BLaER1 (cell line): ENCODE results near the gene TMEM247.

Experiments
- H3K27ac ChIP-seq: shearing (Covaris generic); formaldehyde crosslinking; 2 replicates; pipeline ENCODE4 v1.8.1; 2022
- H3K27me3 ChIP-seq: shearing (Covaris generic); formaldehyde crosslinking; 2 replicates; pipeline ENCODE4 v1.8.1; 2022
- H3K36me3 ChIP-seq: shearing (Covaris generic); formaldehyde crosslinking; 2 replicates; pipeline ENCODE4 v1.8.1; 2022
- H3K4me1 ChIP-seq: shearing (Covaris generic); formaldehyde crosslinking; 2 replicates; pipeline ENCODE4 v1.8.1; 2022
- H3K4me2 ChIP-seq: shearing (Covaris generic); formaldehyde crosslinking; 2 replicates; pipeline ENCODE4 v1.8.1; 2022
- H3K4me3 ChIP-seq: shearing (Covaris generic); formaldehyde crosslinking; 2 replicates; pipeline ENCODE4 v1.8.1; 2022
- H3K9ac ChIP-seq: shearing (Covaris generic); formaldehyde crosslinking; 2 replicates; pipeline ENCODE4 v1.8.1; 2022
- H3K9me3 ChIP-seq: shearing (Covaris generic); formaldehyde crosslinking; 2 replicates; pipeline ENCODE4 v1.8.1; 2022
- H4K20me1 ChIP-seq: shearing (Covaris generic); formaldehyde crosslinking; 2 replicates; pipeline ENCODE4 v1.8.1; 2022
- Cebpa-rat ChIP-seq: shearing (Covaris generic); IDR thresholded peaks from 2 replicates; pipeline ENCODE4 v1.8.1; 2022

Gene TMEM247

DNA sequence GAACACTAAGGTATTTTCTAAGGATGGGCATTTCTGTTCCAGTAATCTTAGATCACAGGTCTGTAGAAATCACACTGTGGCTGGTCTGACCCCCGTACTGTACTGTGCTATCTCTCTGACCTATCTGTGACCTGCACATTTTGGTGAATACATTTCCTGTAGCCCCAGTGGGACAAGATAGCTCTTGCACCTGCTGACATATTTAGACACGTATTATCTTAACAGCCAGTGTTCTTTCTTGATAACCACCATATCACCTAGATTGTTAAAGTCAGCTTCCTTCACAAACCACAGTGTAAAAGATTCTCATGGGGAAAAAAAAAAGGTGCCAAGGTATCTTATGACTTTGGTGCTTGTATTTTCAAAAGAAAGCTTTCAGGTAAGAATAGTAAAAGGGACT is 39.8 kb upstream of the TMEM247 start:
- Histone ChIP-seq H3K4me1 (peaks cover 6% of the 10 kb centered on the region; the same call in 1 of the 2 replicates), H3K4me2 (no peak overlapping the region), H3K27ac (no peak overlapping the region), H3K9me3 (0 out of 2 replicates have a peak, but pooled peaks cover under 1% of the 10 kb centered on the region), H3K27me3 (no peaks in the 10 kb centered on the region), H3K4me3 (no peak overlapping the region), H3K36me3 (no peaks in the 10 kb centered on the region), H4K20me1 (no peaks in the 10 kb centered on the region), H3K9ac (no peak overlapping the region)
- no peak for TF ChIP-seq Cebpa-rat

DNA sequence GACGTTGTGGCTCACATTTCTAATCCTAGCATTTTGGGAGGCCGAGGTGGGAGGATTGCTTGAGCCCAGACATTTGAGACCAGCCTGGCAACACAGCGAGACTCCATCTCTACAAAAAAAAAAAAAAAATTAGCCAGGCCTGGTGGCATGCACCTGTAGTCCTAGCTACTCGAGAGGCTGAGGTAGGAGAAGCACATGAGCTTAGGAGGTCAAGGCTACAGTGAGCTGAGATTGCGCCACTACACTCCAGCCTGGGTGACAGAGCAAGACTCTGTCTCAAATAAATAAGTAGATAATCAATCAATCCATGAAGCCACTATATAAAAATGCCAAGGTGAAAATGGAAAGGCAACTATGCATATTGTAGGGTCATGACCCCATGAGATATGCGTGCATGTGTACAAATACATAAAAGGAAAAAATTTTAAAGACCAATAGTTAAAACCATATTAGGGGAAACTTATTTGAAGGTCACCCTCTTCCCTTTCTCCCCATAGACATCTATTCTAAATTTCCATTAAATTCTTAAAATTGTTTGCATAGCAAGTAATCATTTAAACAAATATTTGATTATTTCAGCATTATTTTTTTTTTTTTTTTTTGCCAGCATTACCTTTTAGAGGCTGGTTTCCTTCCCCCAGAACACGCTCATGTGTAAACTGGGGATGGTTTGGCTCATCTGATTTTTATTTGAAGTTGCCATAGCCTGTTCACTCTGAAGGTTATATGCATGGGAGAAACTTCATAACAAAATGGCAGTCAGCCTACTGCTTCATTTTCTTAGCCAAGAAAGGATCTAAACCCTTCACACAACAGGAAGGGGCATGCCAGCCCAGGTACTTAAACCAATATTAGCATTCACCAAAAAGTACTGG is 37.3 kb upstream of the TMEM247 start:
- Histone ChIP-seq H3K4me1 (peaks cover 6% of the 10 kb centered on the region; the same call in 1 of the 2 replicates), H3K36me3 (no peaks in the 10 kb centered on the region), H3K9me3 (0 out of 2 replicates have a peak, but pooled peaks cover 4% of the 10 kb centered on the region), H3K27me3 (no peaks in the 10 kb centered on the region), H3K4me2 (no peak overlapping the region), H3K4me3 (no peak overlapping the region), H3K27ac (no peak overlapping the region), H4K20me1 (no peaks in the 10 kb centered on the region), H3K9ac (no peak overlapping the region)
- TF ChIP-seq Cebpa-rat = no peak

DNA sequence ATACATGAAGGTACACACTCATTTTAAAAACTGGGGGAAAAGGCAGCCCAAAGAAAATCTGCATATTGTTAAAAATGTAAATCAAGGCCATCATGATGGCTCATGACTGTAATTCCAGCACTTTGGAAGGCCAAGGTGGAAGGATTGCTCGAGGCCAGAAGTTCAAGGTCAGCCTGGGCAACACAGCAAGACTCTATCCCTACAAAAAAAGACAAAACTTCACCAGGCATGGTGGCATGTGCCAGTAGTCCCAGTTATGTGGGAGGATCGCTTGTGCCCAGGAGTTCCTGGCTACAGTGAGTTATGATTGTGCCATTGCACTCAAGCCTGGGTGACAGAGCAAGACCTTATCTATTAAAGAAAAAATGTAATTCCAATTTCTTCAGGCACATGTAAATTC is 34.6 kb upstream of the TMEM247 start:
- Histone ChIP-seq H3K27ac (no peak overlapping the region), H3K36me3 (no peaks in the 10 kb centered on the region), H3K27me3 (no peaks in the 10 kb centered on the region), H4K20me1 (no peaks in the 10 kb centered on the region), H3K9me3 (0 out of 2 replicates have a peak, but pooled peaks cover 4% of the 10 kb centered on the region), H3K9ac (no peak overlapping the region), H3K4me1 (peaks cover 1% of the 10 kb centered on the region; the same call in 1 of the 2 replicates), H3K4me2 (no peak overlapping the region), H3K4me3 (no peak overlapping the region)
- TF ChIP-seq Cebpa-rat = no peak

DNA sequence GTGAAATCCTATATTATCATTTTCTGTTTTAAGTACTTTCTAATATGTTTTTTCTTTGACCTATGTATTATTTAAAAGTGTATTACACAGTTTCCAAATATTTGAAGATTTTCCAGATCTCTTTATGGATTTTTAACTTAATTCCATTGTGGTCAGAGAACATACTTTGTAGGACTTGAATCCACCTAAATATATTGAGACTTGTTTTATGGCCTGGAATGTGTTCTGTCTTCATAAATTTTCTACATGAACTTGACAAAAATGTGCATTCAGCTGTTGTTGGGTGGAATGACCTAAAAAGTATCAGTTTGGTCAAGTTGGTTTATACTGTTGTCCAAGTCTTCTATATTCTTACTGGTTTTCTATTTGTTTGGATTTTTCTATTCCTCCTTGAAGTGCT is 33.8 kb upstream of the TMEM247 start:
- Histone ChIP-seq H4K20me1 (no peaks in the 10 kb centered on the region), H3K9me3 (0 out of 2 replicates have a peak, but pooled peaks cover 4% of the 10 kb centered on the region), H3K27me3 (no peaks in the 10 kb centered on the region), H3K4me3 (no peak overlapping the region), H3K4me1 (no peaks in the 10 kb centered on the region), H3K27ac (no peak overlapping the region), H3K36me3 (no peaks in the 10 kb centered on the region), H3K4me2 (no peak overlapping the region), H3K9ac (no peak overlapping the region)
- TF ChIP-seq Cebpa-rat = no peak

DNA sequence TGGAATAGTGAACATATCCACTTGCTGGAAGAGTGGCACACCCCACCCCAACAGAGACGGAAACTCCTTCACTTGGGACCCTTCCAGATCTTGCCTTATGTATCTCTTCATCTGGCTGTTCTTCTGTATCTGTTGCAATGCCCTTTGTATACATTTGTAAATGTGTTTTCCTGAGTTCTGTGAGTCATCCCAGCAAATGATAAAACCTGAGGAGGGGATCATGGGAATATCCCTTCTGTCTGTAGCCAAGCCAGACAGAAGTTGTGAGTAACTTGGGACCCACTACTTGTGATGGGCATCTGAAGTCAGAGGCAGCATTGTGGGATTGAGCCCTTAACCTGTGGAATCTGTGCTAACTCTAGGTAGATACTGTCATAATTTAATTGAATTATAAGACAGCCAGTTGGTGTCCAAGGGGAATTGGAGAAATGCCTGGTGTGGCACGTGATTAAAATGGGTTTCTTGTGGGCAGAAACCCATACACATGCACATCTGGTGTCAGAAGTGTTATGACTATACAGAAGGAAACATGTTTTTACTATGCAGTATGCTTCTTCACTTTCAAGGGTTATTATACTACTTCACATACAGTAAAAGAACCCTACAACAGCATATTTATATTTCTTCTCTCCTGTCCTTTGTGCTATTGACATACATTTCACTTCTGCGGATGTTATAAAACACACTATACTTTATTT is 32.3 kb upstream of the TMEM247 start:
- Histone ChIP-seq H3K4me2 (no peak overlapping the region), H3K4me1 (no peaks in the 10 kb centered on the region), H3K27me3 (no peaks in the 10 kb centered on the region), H3K9me3 (0 out of 2 replicates have a peak, but pooled peaks cover 4% of the 10 kb centered on the region), H3K4me3 (no peak overlapping the region), H4K20me1 (no peaks in the 10 kb centered on the region), H3K27ac (no peak overlapping the region), H3K36me3 (no peaks in the 10 kb centered on the region), H3K9ac (no peak overlapping the region)
- TF ChIP-seq Cebpa-rat = no peak

DNA sequence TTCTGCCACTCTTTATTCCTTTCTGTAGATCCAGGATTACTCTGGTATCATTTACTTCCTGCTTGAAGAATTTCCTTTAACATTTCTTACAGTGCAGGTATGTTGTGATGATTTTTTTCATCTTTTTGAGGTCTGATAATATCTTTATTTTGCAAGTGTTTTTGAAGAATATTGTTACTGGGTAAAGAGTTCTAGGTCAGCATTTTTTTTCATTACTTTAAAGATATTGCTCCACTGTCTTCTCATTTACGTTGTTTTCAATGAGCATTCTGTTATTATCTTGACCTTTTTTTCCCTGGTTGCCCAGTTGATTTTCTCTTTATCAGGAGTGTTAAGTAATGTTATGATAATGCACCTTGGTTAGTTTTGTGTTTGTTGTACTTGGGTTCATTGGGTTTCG is 31.7 kb upstream of the TMEM247 start:
- H3K9ac ChIP-seq = no peak overlapping the region
- H3K4me1 ChIP-seq = no peaks in the 10 kb centered on the region
- no peak overlapping the region for H3K4me2 ChIP-seq
- H4K20me1 ChIP-seq = no peaks in the 10 kb centered on the region
- H3K4me3 ChIP-seq = no peak overlapping the region
- no peak for TF ChIP-seq Cebpa-rat
- no peak overlapping the region for H3K27ac ChIP-seq
- H3K36me3 ChIP-seq = no peaks in the 10 kb centered on the region
- H3K9me3 ChIP-seq = 0 out of 2 replicates have a peak, but pooled peaks cover 4% of the 10 kb centered on the region
- H3K27me3 ChIP-seq = no peaks in the 10 kb centered on the region

DNA sequence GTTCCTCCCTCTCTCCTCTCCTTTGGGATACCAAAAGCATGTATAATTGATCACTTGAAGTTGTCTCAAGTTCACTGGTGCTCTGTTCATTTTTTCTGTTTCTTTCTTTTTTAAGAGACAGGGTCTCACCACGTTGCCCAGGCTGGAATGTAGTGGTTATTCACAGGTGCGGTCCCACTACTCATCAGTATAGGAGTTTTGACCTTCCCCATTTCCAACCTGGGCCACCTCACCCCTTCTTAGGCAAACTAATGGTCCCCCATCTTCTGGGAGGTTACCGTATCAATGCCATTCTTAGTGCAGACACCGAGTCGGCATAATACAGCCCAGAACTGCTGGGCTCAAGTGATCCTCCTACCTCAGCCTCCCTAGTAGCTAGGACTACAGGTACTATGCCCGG is 31.3 kb upstream of the TMEM247 start:
- Histone ChIP-seq H3K27ac (no peak overlapping the region), H3K9ac (no peak overlapping the region), H3K4me2 (no peak overlapping the region), H3K9me3 (0 out of 2 replicates have a peak, but pooled peaks cover 4% of the 10 kb centered on the region), H3K4me3 (no peak overlapping the region), H3K27me3 (no peaks in the 10 kb centered on the region), H3K4me1 (no peaks in the 10 kb centered on the region), H4K20me1 (no peaks in the 10 kb centered on the region), H3K36me3 (no peaks in the 10 kb centered on the region)
- TF ChIP-seq Cebpa-rat = no peak

DNA sequence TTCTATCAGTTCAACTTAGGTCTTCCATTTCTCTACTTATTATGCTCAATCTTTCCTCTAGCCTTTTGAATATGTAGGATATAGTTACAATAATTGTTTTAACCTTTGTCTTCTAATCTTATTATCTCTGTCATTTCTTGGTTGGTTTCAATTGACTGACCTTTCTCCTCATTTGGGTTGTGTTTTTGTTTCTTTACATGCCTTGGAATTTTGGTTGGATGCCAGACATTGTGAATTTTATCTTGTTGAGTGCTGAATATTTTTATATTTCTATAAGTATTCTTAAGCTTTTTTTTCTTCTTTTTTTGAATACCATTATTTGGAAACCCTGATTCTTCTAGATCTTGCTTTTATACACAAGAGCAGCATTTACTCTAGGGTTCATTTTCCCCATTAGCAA is 30.7 kb upstream of the TMEM247 start:
- H3K9me3 ChIP-seq = 0 out of 2 replicates have a peak, but pooled peaks cover 4% of the 10 kb centered on the region
- H4K20me1 ChIP-seq = no peaks in the 10 kb centered on the region
- H3K4me3 ChIP-seq = no peak overlapping the region
- H3K4me1 ChIP-seq = no peaks in the 10 kb centered on the region
- H3K9ac ChIP-seq = no peak overlapping the region
- no peaks in the 10 kb centered on the region for H3K27me3 ChIP-seq
- TF ChIP-seq Cebpa-rat = no peak
- no peaks in the 10 kb centered on the region for H3K36me3 ChIP-seq
- no peak overlapping the region for H3K27ac ChIP-seq
- no peak overlapping the region for H3K4me2 ChIP-seq

DNA sequence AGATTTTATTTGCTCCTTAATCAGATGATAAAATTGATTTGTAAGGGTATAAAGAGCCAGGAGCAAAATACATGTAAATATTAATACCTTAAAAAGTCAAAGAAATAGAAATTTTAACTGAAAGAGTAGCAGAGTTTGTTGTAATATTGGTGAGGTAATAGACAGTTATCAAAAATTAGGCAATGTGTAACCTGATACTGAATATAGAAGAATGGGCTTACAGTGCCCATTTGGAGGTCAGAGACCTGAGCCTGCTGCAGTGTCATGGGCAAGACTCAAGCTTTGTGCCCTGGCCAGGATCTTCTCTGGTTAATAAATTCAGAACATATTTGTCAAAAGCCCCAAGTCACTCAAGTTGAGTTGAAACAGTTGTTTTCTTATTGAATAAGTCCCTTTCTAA is 29.7 kb upstream of the TMEM247 start:
- no peak for TF ChIP-seq Cebpa-rat
- Histone ChIP-seq H4K20me1 (no peaks in the 10 kb centered on the region), H3K27ac (no peak overlapping the region), H3K27me3 (no peaks in the 10 kb centered on the region), H3K9ac (no peak overlapping the region), H3K4me3 (no peak overlapping the region), H3K4me1 (no peaks in the 10 kb centered on the region), H3K4me2 (no peak overlapping the region), H3K36me3 (no peaks in the 10 kb centered on the region), H3K9me3 (0 out of 2 replicates have a peak, but pooled peaks cover 2% of the 10 kb centered on the region)
